Upper lobe of right lung (tissue), 1 donor: ENCODE results near the gene PCP2. TPM values are rescaled to one million over a fixed set of nuclear protein-coding genes. Genes with fewer than 3 reads are reported as not detected.
A peak's percentile ranks its signal among the peaks of the same experiment; 100 is the strongest.

Experiments used
- ATAC-seq: fragments of 200-7000 bp; cut with Tn5 transposase; one replicate; pipeline ENCODE4 v1.9.1; 2020; ENCODE audit warnings: mild to moderate bottlenecking, moderate library complexity
- DNase-seq: peaks from one replicate; pipeline ENCODE4 v3.0.0-alpha.2; 2020
- H3K27ac ChIP-seq: fragments of 200-600 bp; one replicate; pipeline ENCODE4 v1.8.0; 2022
- H3K27me3 ChIP-seq: fragments of 200-600 bp; one replicate; pipeline ENCODE4 v1.8.0; 2022; ENCODE audit warnings: mild to moderate bottlenecking
- H3K36me3 ChIP-seq: fragments of 200-600 bp; one replicate; pipeline ENCODE4 v1.8.0; 2022
- H3K4me1 ChIP-seq: fragments of 200-600 bp; one replicate; pipeline ENCODE4 v1.8.0; 2022
- H3K4me3 ChIP-seq: fragments of 200-600 bp; one replicate; pipeline ENCODE4 v1.8.0; 2022; ENCODE audit warnings: mild to moderate bottlenecking
- H3K9me3 ChIP-seq: fragments of 200-600 bp; one replicate; pipeline ENCODE4 v1.8.0; 2022
- CTCF ChIP-seq: fragments of 200-600 bp; IDR thresholded peaks from one replicate; pipeline ENCODE4 v1.8.0; 2022; ENCODE audit warnings: antibody characterized with exemption
- intact Hi-C: fragments of 100-400 bp; cut with DNase I; formaldehyde crosslinking; loops from one replicate; pipeline ENCODE4 v1.11.0; 2022
- total RNA-seq: library from RNA; stranded (reverse); fragmentation: NEBNext Ultra II Directional; extraction: Animal tissue kit (Norgen Biotek cat#: 25700); gene quantifications from one replicate; pipeline ENCODE4 v1.2.1, GENCODE V29; 2021
- donor health status: DM: no; HTN: yes; CAD: no; lungs with severe emphysema.

PCP2 gene
- total RNA-seq, 1 donor from 2014 or later, result 3.5 TPM

DNA sequence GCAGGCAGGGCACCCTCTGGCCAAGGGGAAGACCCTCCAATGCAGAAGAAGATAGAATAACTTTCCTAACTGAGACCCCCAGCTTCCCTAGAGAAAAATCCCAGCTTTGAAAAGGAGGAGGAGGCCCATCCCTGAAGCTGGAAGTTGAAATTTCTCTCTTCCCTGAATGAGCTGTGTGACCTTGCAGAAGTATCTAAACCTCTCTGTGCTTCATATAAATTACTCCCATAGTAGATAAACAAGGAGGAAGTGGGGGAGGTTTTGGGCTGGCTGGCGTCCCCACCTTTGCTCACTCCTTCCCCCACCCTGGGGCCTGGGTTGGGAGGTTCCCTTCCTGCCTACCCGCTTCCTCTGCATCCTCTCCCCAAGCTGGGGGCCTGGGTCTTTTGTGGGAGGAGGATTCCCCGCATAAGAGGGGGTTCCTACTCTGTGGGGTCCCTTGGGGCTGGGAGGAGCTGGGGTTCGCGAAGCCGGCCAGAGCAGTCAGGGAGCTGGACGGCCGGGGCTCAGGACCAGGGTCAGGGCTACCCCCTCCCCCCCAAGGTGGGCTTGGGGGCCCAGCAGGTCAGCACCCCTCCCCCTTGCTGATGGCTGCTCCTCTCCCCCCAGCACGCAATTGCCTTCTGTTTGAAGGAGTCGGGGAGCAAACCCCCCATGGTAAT lies 26.2 kb downstream of the PCP2 start:
- intact Hi-C loops, result no loop called here
- TF ChIP-seq CTCF, result no peak
- H3K9me3 ChIP-seq, result no peaks in the 10 kb centered on the region
- DNase-seq, result no peak
- ATAC-seq, result no peak
- H3K27ac ChIP-seq, result no peak overlapping the region
- no peaks in the 10 kb centered on the region for H3K4me1 ChIP-seq
- no peaks in the 10 kb centered on the region for H3K27me3 ChIP-seq
- H3K4me3 ChIP-seq, result no peak overlapping the region
- H3K36me3 ChIP-seq, result no peaks in the 10 kb centered on the region

DNA sequence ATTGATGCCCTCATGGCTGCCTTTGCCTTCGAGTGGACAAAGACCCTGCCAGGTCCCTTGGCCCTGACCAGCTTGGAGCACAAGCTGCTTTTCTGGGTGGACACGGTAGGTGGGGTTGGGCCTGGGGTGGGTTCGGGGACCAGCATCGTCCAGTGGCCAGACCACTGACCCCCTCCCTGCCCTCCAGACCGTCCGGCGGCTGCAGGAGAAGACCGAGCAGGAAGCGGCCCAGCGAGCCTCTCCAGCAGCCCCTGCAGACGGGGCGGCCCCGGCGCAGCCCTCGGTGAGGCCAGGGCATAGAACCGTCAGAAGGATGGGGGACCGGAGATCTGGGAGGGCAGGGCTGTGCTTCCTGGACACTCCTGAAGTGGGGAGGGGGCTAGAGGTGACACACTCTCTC lies 27.2 kb downstream of the PCP2 start:
- Histone ChIP-seq H3K4me1 (no peaks in the 10 kb centered on the region), H3K36me3 (no peaks in the 10 kb centered on the region), H3K27ac (no peak overlapping the region), H3K9me3 (no peaks in the 10 kb centered on the region), H3K4me3 (no peak overlapping the region), H3K27me3 (no peaks in the 10 kb centered on the region)
- ATAC-seq (no peak), DNase-seq (no peak)
- TF ChIP-seq CTCF, result no peak
- intact Hi-C loops, result no loop called here

GRCh38 chr19:7605490-7606222 lies 27.9 kb downstream of the PCP2 start:
- Histone ChIP-seq H3K27ac (no peak overlapping the region), H3K9me3 (no peaks in the 10 kb centered on the region), H3K4me1 (no peaks in the 10 kb centered on the region), H3K36me3 (no peaks in the 10 kb centered on the region), H3K4me3 (no peak overlapping the region), H3K27me3 (no peaks in the 10 kb centered on the region)
- TF ChIP-seq CTCF, result no peak
- intact Hi-C loops, result no loop called here
- no peak for DNase-seq
- ATAC-seq, result peak; percentile 30

- no peak for TF ChIP-seq CTCF
- H3K4me3 ChIP-seq, result no peak overlapping the region
- peak overlapping the region; percentile 3 for H3K27ac ChIP-seq
- intact Hi-C loops, result no loop called here
- H3K4me1 ChIP-seq, result no peaks in the 10 kb centered on the region
- no peak for DNase-seq
- H3K9me3 ChIP-seq, result no peaks in the 10 kb centered on the region
- no peaks in the 10 kb centered on the region for H3K36me3 ChIP-seq
- ATAC-seq, result no peak
- no peaks in the 10 kb centered on the region for H3K27me3 ChIP-seq
Measured at GRCh38 chr19:7603919-7604318, 29.6 kb downstream of the PCP2 start.

- peak; percentile 75 for DNase-seq
- H3K27ac ChIP-seq, result peak overlapping the region; percentile 24
Measured at GRCh38 chr19:7602935-7603497, 30.5 kb downstream of the PCP2 start.

More at GRCh38 chr19:7602935-7603497, 30.5 kb downstream of the PCP2 start:
- Histone ChIP-seq H3K27me3 (no peaks in the 10 kb centered on the region), H3K4me3 (no peak overlapping the region), H3K4me1 (no peaks in the 10 kb centered on the region), H3K9me3 (no peaks in the 10 kb centered on the region), H3K36me3 (no peaks in the 10 kb centered on the region)
- ATAC-seq, result no peak
- intact Hi-C loops, result no loop called here
- TF ChIP-seq CTCF, result no peak
